ENCODE results near the gene TLCD4.
A peak's percentile ranks its signal among the peaks of the same experiment; 100 is the strongest.
"Not testable (repeated sequence)": the region's sequence is repeated elsewhere in the genome, so short reads cannot be mapped to it uniquely, and the experiment has no call there.

TLCD4 gene

GRCh38 chr1:95117207-95118066, at the start of gene TLCD4:
TSS of gene TLCD4 (plus strand) at chr1:95117355. CDS start at chr1:95143902, 26,547 bp downstream.
- DNase-seq (ENCODE audit: low spot score) = peak; percentile 54

GRCh38 chr1:95067568-95067967, 49.6 kb upstream of the TLCD4 start:
- DNase-seq (ENCODE audit: low spot score) = no peak

- no peak for DNase-seq (ENCODE audit: low spot score)
Observed at GRCh38 chr1:95068956-95069709, 48.0 kb upstream of the TLCD4 start.

- DNase-seq (ENCODE audit: low spot score) = no peak
Observed at GRCh38 chr1:95069710-95070093, 47.5 kb upstream of the TLCD4 start.

GRCh38 chr1:95071539-95071938, 45.6 kb upstream of the TLCD4 start:
- DNase-seq (ENCODE audit: low spot score) = no peak

GRCh38 chr1:95072117-95072516, 45.0 kb upstream of the TLCD4 start:
- DNase-seq (ENCODE audit: low spot score) = no peak

- peak; percentile 57 for DNase-seq (ENCODE audit: low spot score)
Observed at GRCh38 chr1:95072532-95073419, 44.4 kb upstream of the TLCD4 start, which contains the start of gene ALG14. TSS of gene ALG14 (minus strand) at chr1:95072951. CDS start at chr1:95072898, 53 bp downstream.

GRCh38 chr1:95073446-95073845, 43.7 kb upstream of the TLCD4 start:
- no peak for DNase-seq (ENCODE audit: low spot score)

- DNase-seq (ENCODE audit: low spot score) = no peak
Observed at GRCh38 chr1:95076034-95076433, 41.1 kb upstream of the TLCD4 start.

GRCh38 chr1:95080446-95080845, 36.7 kb upstream of the TLCD4 start:
- DNase-seq (ENCODE audit: low spot score) = no peak

- no peak for DNase-seq (ENCODE audit: low spot score)
Observed at GRCh38 chr1:95080879-95081278, 36.3 kb upstream of the TLCD4 start.

GRCh38 chr1:95084317-95085176, 32.6 kb upstream of the TLCD4 start:
- DNase-seq (ENCODE audit: low spot score) = peak; percentile 10

- DNase-seq (ENCODE audit: low spot score) = no peak
Observed at GRCh38 chr1:95085376-95085775, 31.8 kb upstream of the TLCD4 start.

GRCh38 chr1:95086949-95087533, 30.1 kb upstream of the TLCD4 start:
- DNase-seq (ENCODE audit: low spot score) = peak; percentile 55

- no peak for DNase-seq (ENCODE audit: low spot score)
Observed at GRCh38 chr1:95088303-95088702, 28.9 kb upstream of the TLCD4 start.

GRCh38 chr1:95089650-95090287, 27.4 kb upstream of the TLCD4 start:
- no peak for DNase-seq (ENCODE audit: low spot score)

- DNase-seq (ENCODE audit: low spot score) = not testable (repeated sequence)
Observed at GRCh38 chr1:95091290-95091689, 25.9 kb upstream of the TLCD4 start.

GRCh38 chr1:95092891-95093290, 24.3 kb upstream of the TLCD4 start:
- not testable (repeated sequence) for DNase-seq (ENCODE audit: low spot score)

- no peak for DNase-seq (ENCODE audit: low spot score)
Observed at GRCh38 chr1:95093296-95093695, 23.9 kb upstream of the TLCD4 start.

GRCh38 chr1:95094923-95095322, 22.2 kb upstream of the TLCD4 start:
- no peak for DNase-seq (ENCODE audit: low spot score)
